Panc1 (cell line): ENCODE measurements around the gene CAMK2B.

Source experiments
- CTCF ChIP-seq: fragments of 450-650 bp; IDR thresholded peaks from 2 replicates; pipeline ENCODE4 v1.5.1; 2017; ENCODE audit warnings: mild to moderate bottlenecking
- POLR2AphosphoS5 ChIP-seq: IDR thresholded peaks from 2 replicates; pipeline ENCODE4 v1.6.1; 2012; ENCODE audit warnings: mild to moderate bottlenecking, low read depth, low read length, moderate library complexity
- REST ChIP-seq, 2 experiments: IDR thresholded peaks; 2 replicates each; pipeline ENCODE4 v1.6.1; 2011 to 2012; ENCODE audit warnings: low read depth in 2 of 2, control low read depth in 1 of 2, low read length in 1 of 2, mild to moderate bottlenecking in 1 of 2, moderate library complexity in 1 of 2; ENCODE audit not compliant: insufficient read depth in 1 of 2

GRCh38 chr7:44177570-44178131 lies 147.7 kb downstream of the CAMK2B start:
- TF ChIP-seq CTCF (no peak), REST (IDR thresholded peaks at IDR 0.05; ENCODE audit: insufficient read depth in 1 of 2, low read depth in 2 of 2, low read length in 1 of 2) (no peak), POLR2AphosphoS5 (no peak)
